Astrocyte of the spinal cord (primary cell): ENCODE results near the gene EXOC6.

ENCODE experiments used
- DNase-seq: peaks from one replicate; pipeline ENCODE4 v3.0.0; 2011; ENCODE audit warnings: low read depth, low spot score
- H3K4me3 ChIP-seq: 2 replicates; pipeline ENCODE4 v1.5.1; 2011; ENCODE audit warnings: low read depth, mild to moderate bottlenecking, low read length, moderate library complexity
- in situ Hi-C: cut with HindIII; loops from 2 replicates; pipeline ENCODE4 v1.10.0; 2017; ENCODE audit warnings: low sequenced_read_pairs
- TF ChIP-seq, protein P1 (sequence below): IDR thresholded peaks from 2 replicates; pipeline ENCODE4 v1.5.1; 2012; ENCODE audit warnings: low read depth, mild to moderate bottlenecking, low read length, inconsistent platforms

EXOC6 gene

DNA sequence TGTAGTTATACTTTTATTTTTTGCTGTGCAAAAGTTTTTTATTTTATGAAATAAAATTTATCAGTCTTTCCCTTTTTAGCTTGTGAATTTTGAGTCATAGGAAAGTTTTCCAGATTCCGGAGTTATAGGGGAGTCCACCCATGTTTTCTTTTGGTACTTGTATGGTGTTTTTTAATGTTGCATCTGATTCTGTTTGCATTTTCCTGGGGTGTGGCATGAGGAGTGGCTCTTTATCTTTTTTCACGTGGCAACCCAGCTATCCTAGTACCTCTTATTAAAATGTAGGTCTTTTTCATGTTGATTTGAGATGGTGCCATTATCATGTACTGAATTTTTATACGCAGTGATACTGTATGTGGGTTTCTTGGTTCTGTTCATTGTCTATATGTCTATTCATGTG is 19.7 kb downstream of the EXOC6 start:
- no peak for DNase-seq
- in situ Hi-C loops, result no loop called here
- TF ChIP-seq, protein P1, sequence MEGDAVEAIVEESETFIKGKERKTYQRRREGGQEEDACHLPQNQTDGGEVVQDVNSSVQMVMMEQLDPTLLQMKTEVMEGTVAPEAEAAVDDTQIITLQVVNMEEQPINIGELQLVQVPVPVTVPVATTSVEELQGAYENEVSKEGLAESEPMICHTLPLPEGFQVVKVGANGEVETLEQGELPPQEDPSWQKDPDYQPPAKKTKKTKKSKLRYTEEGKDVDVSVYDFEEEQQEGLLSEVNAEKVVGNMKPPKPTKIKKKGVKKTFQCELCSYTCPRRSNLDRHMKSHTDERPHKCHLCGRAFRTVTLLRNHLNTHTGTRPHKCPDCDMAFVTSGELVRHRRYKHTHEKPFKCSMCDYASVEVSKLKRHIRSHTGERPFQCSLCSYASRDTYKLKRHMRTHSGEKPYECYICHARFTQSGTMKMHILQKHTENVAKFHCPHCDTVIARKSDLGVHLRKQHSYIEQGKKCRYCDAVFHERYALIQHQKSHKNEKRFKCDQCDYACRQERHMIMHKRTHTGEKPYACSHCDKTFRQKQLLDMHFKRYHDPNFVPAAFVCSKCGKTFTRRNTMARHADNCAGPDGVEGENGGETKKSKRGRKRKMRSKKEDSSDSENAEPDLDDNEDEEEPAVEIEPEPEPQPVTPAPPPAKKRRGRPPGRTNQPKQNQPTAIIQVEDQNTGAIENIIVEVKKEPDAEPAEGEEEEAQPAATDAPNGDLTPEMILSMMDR, result no peak
- H3K4me3 ChIP-seq, result no peak overlapping the region

DNA sequence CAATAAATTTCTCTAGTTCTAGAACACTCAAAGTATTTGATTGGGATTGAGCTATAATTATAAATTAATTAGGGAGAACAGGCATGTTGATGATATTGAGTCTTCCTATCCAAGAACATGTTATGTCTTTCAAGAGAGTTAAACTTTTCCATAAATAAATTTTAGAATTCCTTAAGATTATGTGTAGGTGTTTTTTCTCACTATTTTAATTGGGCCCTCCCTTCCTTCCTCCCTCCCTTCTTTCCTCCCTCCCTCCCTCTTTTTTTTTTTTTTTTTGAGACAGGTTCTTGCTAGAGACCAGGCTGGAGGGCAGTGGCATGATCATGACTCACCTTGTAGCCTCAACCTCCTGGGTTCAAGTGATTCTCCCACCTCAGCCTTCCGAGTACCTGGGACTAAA is 20.2 kb downstream of the EXOC6 start:
- TF ChIP-seq, protein P1, result no peak
- no peak for DNase-seq
- in situ Hi-C loops, result no loop called here

DNA sequence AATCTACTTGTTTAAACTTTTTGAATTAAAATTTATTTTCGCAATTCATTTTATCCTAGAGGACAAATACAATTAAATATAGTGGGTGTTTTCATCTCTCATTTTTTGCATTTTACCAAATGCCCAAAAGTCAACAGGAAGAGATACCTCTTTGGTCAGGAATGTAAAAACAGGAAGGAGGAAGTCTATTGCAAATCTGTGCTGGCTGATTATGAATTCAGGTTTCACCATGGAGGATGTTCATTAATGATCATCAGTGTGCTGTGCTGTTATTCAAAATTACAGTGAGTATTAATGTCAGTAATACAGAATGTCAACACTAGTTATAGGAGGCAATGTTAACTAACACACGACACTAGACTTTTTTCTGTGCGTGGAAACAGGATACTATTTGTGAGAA is 24.7 kb downstream of the EXOC6 start:
- DNase-seq, result no peak
- in situ Hi-C loops, result no loop called here
- TF ChIP-seq, protein P1, result no peak

More for the DNA sequence above, 20.2 kb downstream of the EXOC6 start:
- no peak overlapping the region for H3K4me3 ChIP-seq

DNA sequence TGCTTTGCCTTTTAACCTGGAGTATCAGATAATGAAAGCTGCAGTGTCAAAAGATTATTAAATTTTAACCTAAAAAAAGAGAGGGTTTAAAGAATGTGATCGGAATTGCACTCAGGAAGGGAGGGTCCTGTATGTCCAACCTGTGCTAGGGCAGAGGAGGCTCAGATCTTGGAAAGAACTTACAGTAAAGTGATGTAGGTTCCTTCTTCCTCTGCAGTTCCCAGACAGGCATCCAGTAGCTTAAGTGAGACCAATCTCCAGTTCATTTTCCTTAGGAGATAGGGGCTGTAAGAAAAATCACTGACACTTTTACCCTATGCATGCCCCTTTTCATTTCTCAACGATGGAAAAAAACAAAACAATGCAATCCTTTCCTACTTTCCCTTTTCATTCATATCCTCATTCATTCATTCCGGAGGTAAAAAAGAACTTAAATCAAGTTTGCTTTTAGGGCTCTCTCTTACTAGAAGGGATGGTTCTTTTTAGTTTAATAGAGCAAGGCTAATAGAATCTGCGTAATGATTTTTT is 28.3 kb downstream of the EXOC6 start:
- in situ Hi-C loops, result no loop called here
- TF ChIP-seq, protein P1, result no peak
- no peak overlapping the region for H3K4me3 ChIP-seq
- DNase-seq, result no peak

More for the DNA sequence above, 24.7 kb downstream of the EXOC6 start:
- H3K4me3 ChIP-seq, result no peak overlapping the region

DNA sequence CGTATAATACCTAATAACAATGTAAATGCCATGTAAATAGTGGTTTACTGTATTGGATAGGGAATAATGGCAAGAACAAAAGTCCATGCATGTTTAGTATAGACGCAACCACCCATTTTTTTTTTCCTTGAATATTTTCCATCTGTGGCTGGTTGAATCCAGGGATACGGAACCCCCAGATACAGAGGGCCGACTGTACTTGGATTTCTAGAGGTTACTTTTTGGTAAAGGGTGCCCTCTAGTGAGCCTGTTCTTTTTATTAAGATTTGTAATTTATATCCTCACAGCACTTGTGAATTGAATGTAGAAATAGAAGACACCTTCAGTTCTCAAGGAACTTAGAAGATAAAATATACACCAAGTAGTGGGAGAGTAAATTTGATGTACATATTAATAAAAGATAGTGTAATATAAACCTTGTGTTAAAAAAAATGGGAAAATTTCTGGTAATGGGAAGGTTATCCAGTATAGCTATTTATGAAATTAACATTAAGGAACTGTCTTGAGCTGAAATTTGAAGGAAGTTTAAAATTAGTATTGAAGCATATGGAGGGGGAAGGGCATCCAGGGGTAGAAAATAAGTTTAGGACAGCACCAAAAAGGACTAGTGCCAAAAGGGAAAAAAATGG is 32.0 kb downstream of the EXOC6 start:
- peak; percentile 68 for DNase-seq
- H3K4me3 ChIP-seq, result no peak overlapping the region
- in situ Hi-C loops, result no loop called here
- TF ChIP-seq, protein P1, result peak; percentile 32

DNA sequence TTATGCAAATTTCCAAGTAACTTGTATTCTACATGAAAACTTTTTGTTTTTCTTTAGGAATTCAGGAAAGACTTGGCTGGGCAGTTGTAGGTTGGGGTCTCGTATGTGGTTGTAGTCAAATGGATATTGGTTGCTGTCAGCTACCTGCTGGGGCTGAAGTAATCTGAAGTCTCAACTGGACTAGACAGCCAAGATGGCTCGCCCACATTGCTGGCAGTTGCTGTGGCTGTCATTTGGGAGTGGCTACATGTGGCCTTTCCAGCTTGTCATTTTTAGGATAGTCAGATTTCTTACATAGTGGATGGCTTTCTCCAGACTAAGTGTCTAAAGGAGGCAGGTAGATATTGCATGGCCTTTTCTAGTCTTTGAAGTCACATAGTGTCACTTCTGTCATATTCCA is 32.6 kb downstream of the EXOC6 start:
- in situ Hi-C loops, result no loop called here
- DNase-seq, result no peak
- TF ChIP-seq, protein P1, result no peak
- H3K4me3 ChIP-seq, result no peak overlapping the region
